Neural cell (in vitro differentiated cells): ENCODE measurements around the gene PRKAG2. TPM values are rescaled to one million over a fixed set of nuclear protein-coding genes. Genes with fewer than 3 reads are reported as not detected.
A peak's percentile ranks its signal among the peaks of the same experiment; 100 is the strongest.

ENCODE experiments used
- H2AFZ ChIP-seq: fragments of 200-600, 300-800 bp; sonication (generic), shearing (Covaris generic); 2 replicates; pipeline ENCODE4 v1.6.0; 2014; ENCODE audit warnings: low read depth, mild to moderate bottlenecking, antibody characterized with exemption, low read length, moderate library complexity
- H3F3A ChIP-seq: fragments of 200-600 bp; shearing (Covaris generic); 2 replicates; pipeline ENCODE4 v1.6.1; 2016; ENCODE audit warnings: mild to moderate bottlenecking, moderate library complexity, mixed read lengths, antibody characterized with exemption, low read length; ENCODE audit not compliant: insufficient read depth, poor library complexity, severe bottlenecking
- H3K27ac ChIP-seq: fragments of 200-600, 300-800 bp; sonication (generic), shearing (Covaris generic); 2 replicates; pipeline ENCODE4 v1.5.1; 2014; ENCODE audit warnings: mild to moderate bottlenecking, low read length, moderate library complexity
- H3K27me3 ChIP-seq: fragments of 300-800, 200-600 bp; sonication (generic), shearing (Covaris generic); 2 replicates; pipeline ENCODE4 v1.6.0; 2014; ENCODE audit warnings: mild to moderate bottlenecking, low read depth, low read length, moderate library complexity; ENCODE audit not compliant: insufficient read depth
- H3K36me3 ChIP-seq: fragments of 300-800, 200-600 bp; sonication (generic), shearing (Covaris generic); 2 replicates; pipeline ENCODE4 v1.5.1; 2014; ENCODE audit warnings: mild to moderate bottlenecking, antibody characterized with exemption, low read length, moderate library complexity; ENCODE audit not compliant: insufficient read depth
- H3K4me2 ChIP-seq: fragments of 300-800, 200-600 bp; sonication (generic), shearing (Covaris generic); 2 replicates; pipeline ENCODE4 v1.6.0; 2014; ENCODE audit warnings: mild to moderate bottlenecking, low read length
- H3K4me3 ChIP-seq: fragments of 300-800, 200-600 bp; sonication (generic), shearing (Covaris generic); 2 replicates; pipeline ENCODE4 v1.5.1; 2014; ENCODE audit warnings: mild to moderate bottlenecking, low read length, moderate library complexity
- H3K79me2 ChIP-seq: fragments of 200-600 bp; shearing (Covaris generic); replicated peaks from 2 replicates; pipeline ENCODE4 v1.6.0; 2014; ENCODE audit warnings: mild to moderate bottlenecking, low read length, moderate library complexity; ENCODE audit not compliant: insufficient read depth
- H3K9ac ChIP-seq: fragments of 300-800, 200-600 bp; sonication (generic), shearing (Covaris generic); 2 replicates; pipeline ENCODE4 v1.6.1; 2016; ENCODE audit warnings: mild to moderate bottlenecking, low read length, mixed read lengths
- H3K9me2 ChIP-seq: fragments of 200-600 bp; shearing (Covaris generic); 2 replicates; pipeline ENCODE4 v1.6.1; 2016; ENCODE audit warnings: mild to moderate bottlenecking, low read length, mixed read lengths; ENCODE audit not compliant: insufficient read depth
- H3K9me3 ChIP-seq: fragments of 200-600, 300-800 bp; sonication (generic), shearing (Covaris generic); 2 replicates; pipeline ENCODE4 v1.6.1; 2016; ENCODE audit warnings: mild to moderate bottlenecking, mixed run types, low read length, moderate library complexity, mixed read lengths
- H4K20me1 ChIP-seq: fragments of 200-600 bp; shearing (Covaris generic); 2 replicates; pipeline ENCODE4 v1.6.1; 2016; ENCODE audit warnings: mild to moderate bottlenecking, mixed run types; ENCODE audit not compliant: insufficient read depth
- EP300 ChIP-seq: fragments of 450-650 bp; conservative IDR thresholded peaks from 2 replicates; pipeline ENCODE4 v1.6.1; 2014; ENCODE audit warnings: antibody characterized with exemption, mild to moderate bottlenecking, moderate library complexity; ENCODE audit not compliant: poor library complexity, severe bottlenecking
- EZH2 ChIP-seq: fragments of 200-600, 300-800 bp; shearing (Covaris generic), sonication (generic); IDR thresholded peaks from 2 replicates; pipeline ENCODE4 v1.6.1; 2014; ENCODE audit warnings: antibody characterized with exemption, low read length, borderline replicate concordance, mild to moderate bottlenecking; ENCODE audit not compliant: insufficient read depth, poor library complexity, severe bottlenecking
- MXI1 ChIP-seq: fragments of 450-650 bp; conservative IDR thresholded peaks from 2 replicates; pipeline ENCODE4 v1.6.1; 2014; ENCODE audit warnings: antibody characterized with exemption, mild to moderate bottlenecking; ENCODE audit not compliant: poor library complexity, severe bottlenecking
- POLR2AphosphoS5 ChIP-seq: IDR thresholded peaks from 2 replicates; pipeline ENCODE4 v1.6.1; 2012
- RAD21 ChIP-seq: fragments of 450-650 bp; conservative IDR thresholded peaks from 2 replicates; pipeline ENCODE4 v1.6.1; 2014; ENCODE audit warnings: antibody characterized with exemption, mild to moderate bottlenecking, moderate library complexity
- SMC3 ChIP-seq: fragments of 450-650 bp; conservative IDR thresholded peaks from 2 replicates; pipeline ENCODE4 v1.6.1; 2014; ENCODE audit warnings: antibody characterized with exemption, mild to moderate bottlenecking, moderate library complexity; ENCODE audit not compliant: poor library complexity
- TAF1 ChIP-seq: IDR thresholded peaks from 2 replicates; pipeline ENCODE4 v1.6.1; 2012; ENCODE audit warnings: low read depth
- polyA plus RNA-seq: library from polyadenylated mRNA; depleted of rRNA; stranded (reverse); fragments of >200 nt; gene quantifications from 2 replicates; pipeline ENCODE4 v1.2.3, GENCODE V29; 2014
- TF ChIP-seq, protein P1 (sequence below): IDR thresholded peaks from 2 replicates; pipeline ENCODE4 v1.6.1; 2012; ENCODE audit warnings: borderline replicate concordance
- TF ChIP-seq, protein P2 (sequence below): fragments of 450-650 bp; IDR thresholded peaks from 2 replicates; pipeline ENCODE4 v1.5.1; 2014; ENCODE audit warnings: antibody characterized with exemption, mild to moderate bottlenecking, moderate library complexity; ENCODE audit not compliant: poor library complexity, severe bottlenecking

Gene PRKAG2
- polyA plus RNA-seq, 1 donor from 2014 or later, result 22.9 TPM

DNA sequence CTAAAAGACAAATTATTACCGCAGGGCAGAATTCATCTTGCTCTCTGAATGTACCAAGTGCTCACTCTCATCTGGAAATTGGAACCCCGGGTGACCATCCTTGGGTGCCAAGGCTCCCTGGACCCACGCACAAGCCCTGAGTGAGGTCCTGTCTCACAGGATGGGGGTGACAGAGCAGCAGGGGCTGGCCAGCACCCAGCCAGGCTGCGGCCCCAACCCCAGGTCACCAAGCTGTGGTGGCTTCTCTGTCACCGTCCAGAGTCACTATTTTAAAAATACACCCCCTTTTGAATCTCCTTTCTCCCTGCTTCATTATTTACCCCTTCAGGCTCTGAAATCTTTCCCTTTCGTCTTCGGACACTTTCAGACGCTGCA is 148.6 kb downstream of the PRKAG2 start:
- H3K4me2 ChIP-seq, result no peak overlapping the region
- TF ChIP-seq EZH2 (no peak), EP300 (no peak), TAF1 (no peak), RAD21 (no peak), SMC3 (no peak), MXI1 (no peak), POLR2AphosphoS5 (no peak)
- TF ChIP-seq, protein P1, sequence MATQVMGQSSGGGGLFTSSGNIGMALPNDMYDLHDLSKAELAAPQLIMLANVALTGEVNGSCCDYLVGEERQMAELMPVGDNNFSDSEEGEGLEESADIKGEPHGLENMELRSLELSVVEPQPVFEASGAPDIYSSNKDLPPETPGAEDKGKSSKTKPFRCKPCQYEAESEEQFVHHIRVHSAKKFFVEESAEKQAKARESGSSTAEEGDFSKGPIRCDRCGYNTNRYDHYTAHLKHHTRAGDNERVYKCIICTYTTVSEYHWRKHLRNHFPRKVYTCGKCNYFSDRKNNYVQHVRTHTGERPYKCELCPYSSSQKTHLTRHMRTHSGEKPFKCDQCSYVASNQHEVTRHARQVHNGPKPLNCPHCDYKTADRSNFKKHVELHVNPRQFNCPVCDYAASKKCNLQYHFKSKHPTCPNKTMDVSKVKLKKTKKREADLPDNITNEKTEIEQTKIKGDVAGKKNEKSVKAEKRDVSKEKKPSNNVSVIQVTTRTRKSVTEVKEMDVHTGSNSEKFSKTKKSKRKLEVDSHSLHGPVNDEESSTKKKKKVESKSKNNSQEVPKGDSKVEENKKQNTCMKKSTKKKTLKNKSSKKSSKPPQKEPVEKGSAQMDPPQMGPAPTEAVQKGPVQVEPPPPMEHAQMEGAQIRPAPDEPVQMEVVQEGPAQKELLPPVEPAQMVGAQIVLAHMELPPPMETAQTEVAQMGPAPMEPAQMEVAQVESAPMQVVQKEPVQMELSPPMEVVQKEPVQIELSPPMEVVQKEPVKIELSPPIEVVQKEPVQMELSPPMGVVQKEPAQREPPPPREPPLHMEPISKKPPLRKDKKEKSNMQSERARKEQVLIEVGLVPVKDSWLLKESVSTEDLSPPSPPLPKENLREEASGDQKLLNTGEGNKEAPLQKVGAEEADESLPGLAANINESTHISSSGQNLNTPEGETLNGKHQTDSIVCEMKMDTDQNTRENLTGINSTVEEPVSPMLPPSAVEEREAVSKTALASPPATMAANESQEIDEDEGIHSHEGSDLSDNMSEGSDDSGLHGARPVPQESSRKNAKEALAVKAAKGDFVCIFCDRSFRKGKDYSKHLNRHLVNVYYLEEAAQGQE, result no peak
- TF ChIP-seq, protein P2, sequence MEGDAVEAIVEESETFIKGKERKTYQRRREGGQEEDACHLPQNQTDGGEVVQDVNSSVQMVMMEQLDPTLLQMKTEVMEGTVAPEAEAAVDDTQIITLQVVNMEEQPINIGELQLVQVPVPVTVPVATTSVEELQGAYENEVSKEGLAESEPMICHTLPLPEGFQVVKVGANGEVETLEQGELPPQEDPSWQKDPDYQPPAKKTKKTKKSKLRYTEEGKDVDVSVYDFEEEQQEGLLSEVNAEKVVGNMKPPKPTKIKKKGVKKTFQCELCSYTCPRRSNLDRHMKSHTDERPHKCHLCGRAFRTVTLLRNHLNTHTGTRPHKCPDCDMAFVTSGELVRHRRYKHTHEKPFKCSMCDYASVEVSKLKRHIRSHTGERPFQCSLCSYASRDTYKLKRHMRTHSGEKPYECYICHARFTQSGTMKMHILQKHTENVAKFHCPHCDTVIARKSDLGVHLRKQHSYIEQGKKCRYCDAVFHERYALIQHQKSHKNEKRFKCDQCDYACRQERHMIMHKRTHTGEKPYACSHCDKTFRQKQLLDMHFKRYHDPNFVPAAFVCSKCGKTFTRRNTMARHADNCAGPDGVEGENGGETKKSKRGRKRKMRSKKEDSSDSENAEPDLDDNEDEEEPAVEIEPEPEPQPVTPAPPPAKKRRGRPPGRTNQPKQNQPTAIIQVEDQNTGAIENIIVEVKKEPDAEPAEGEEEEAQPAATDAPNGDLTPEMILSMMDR, result no peak
- no peaks in the 10 kb centered on the region for H3K36me3 ChIP-seq
- H3K4me3 ChIP-seq, result no peak overlapping the region
- H4K20me1 ChIP-seq, result no peaks in the 10 kb centered on the region
- H3K27ac ChIP-seq, result no peak overlapping the region
- no peaks in the 10 kb centered on the region for H3K9me2 ChIP-seq
- H3K9me3 ChIP-seq, result no peaks in the 10 kb centered on the region
- H2AFZ ChIP-seq, result no peak overlapping the region
- H3K79me2 ChIP-seq, result no peaks in the 10 kb centered on the region
- peak overlapping the region; percentile 26 for H3K9ac ChIP-seq
- no peaks in the 10 kb centered on the region for H3F3A ChIP-seq
- no peaks in the 10 kb centered on the region for H3K27me3 ChIP-seq

DNA sequence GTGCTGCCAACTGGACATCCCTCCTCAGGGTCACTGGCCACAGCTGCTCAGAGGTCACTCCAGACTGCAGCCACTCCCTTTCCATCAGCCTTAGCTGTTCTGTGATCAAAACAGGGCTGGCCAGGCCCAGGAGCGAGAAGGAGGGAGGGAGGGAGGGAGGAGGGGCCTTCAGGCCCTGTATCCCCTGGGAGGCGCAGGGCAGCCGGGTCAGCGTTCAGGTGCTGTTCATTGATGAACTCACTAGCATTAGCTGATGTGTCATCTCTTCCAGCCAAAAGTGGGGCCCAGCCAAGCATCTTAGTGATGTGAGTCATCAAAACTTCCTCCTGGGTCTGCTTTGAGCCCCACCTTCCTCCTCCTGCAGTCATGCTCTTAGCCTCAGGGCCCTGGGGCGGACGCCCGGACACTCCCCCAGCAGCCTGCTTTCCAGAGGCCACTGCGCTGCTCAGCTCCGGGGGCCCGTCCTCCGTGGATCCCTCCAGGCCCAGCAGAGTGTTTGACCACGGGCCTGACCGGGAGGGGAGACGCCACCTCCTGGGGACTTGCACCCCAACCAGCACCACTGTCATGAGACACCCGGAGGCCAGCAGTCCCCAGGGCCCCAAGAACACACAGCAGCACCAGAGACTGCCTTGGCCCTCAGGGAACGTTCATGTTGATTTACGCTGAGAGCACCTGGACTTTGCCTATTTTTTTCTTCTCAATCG is 149.2 kb downstream of the PRKAG2 start:
- Histone ChIP-seq H3K79me2 (no peaks in the 10 kb centered on the region), H4K20me1 (no peaks in the 10 kb centered on the region), H2AFZ (no peak overlapping the region), H3K27me3 (no peaks in the 10 kb centered on the region), H3F3A (no peaks in the 10 kb centered on the region), H3K4me3 (no peak overlapping the region), H3K27ac (peak overlapping the region; percentile 98), H3K4me2 (no peak overlapping the region), H3K36me3 (no peaks in the 10 kb centered on the region), H3K9me2 (no peaks in the 10 kb centered on the region), H3K9me3 (no peaks in the 10 kb centered on the region), H3K9ac (peak overlapping the region; percentile 26)
- TF ChIP-seq, protein P2, result no peak
- TF ChIP-seq, protein P1, result no peak
- TF ChIP-seq EP300, result no peak
- TF ChIP-seq MXI1, result no peak
- no peak for TF ChIP-seq TAF1
- no peak for TF ChIP-seq RAD21
- no peak for TF ChIP-seq SMC3
- TF ChIP-seq EZH2, result no peak
- no peak for TF ChIP-seq POLR2AphosphoS5
